OCI-LY7 (cell line): ENCODE results near the gene GPX7.

ENCODE experiments used
- CTCF ChIP-seq: fragments of 200-600 bp; sonication (generic); conservative IDR thresholded peaks from 2 replicates; pipeline ENCODE4 v1.5.1; 2014; ENCODE audit warnings: mild to moderate bottlenecking, antibody characterized with exemption, low read length, moderate library complexity, mixed read lengths
- EZH2phosphoT487 ChIP-seq: fragments of 200-600 bp; sonication (generic); IDR thresholded peaks from 2 replicates; pipeline ENCODE4 v1.6.1; 2018; ENCODE audit warnings: low read depth, borderline replicate concordance, mild to moderate bottlenecking, mixed run types, antibody characterized with exemption, low read length, moderate library complexity, mixed read lengths

DNA sequence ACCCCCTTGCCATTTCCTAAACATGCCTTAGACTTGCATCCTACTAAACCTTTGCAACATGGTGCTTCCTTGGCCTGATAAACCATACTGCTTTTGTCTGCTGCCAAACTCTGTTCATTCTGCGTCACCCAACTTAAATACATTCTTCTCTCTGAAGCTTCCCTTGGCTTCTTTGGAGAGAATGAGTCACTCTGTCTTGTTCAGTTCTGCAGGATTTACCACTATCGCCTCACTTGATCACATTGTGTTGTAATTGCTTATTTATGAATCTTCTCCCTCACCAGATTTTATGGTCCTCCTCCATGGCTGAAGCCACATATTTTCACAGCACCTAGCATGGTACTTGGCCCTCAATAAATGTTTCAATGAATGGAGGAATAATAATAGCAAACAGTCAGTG, 27.6 kb upstream of the GPX7 start:
- no peak for TF ChIP-seq CTCF
- TF ChIP-seq EZH2phosphoT487 = no peak
